ENCODE results near the gene C2CD2. TPM values are rescaled to one million over a fixed set of nuclear protein-coding genes. Genes with fewer than 3 reads are reported as not detected.

Gene C2CD2
- total RNA-seq, 2 donors from 2014 or later, result 59.5 to 77.3 TPM

- DNase-seq (ENCODE audit: low spot score) (no peak), ATAC-seq (ENCODE audit: insufficient number of reproducible peaks, low FRiP score, low read depth) (no peak)
Observed at GRCh38 chr21:41933313-41934079, 20.3 kb downstream of the C2CD2 start.

GRCh38 chr21:41932576-41933312 is 21.1 kb downstream of the C2CD2 start:
- TF ChIP-seq, protein P1, sequence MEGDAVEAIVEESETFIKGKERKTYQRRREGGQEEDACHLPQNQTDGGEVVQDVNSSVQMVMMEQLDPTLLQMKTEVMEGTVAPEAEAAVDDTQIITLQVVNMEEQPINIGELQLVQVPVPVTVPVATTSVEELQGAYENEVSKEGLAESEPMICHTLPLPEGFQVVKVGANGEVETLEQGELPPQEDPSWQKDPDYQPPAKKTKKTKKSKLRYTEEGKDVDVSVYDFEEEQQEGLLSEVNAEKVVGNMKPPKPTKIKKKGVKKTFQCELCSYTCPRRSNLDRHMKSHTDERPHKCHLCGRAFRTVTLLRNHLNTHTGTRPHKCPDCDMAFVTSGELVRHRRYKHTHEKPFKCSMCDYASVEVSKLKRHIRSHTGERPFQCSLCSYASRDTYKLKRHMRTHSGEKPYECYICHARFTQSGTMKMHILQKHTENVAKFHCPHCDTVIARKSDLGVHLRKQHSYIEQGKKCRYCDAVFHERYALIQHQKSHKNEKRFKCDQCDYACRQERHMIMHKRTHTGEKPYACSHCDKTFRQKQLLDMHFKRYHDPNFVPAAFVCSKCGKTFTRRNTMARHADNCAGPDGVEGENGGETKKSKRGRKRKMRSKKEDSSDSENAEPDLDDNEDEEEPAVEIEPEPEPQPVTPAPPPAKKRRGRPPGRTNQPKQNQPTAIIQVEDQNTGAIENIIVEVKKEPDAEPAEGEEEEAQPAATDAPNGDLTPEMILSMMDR (IDR thresholded peaks at IDR 0.05), result no peak
- H3K9me3 ChIP-seq, result no peaks in the 10 kb centered on the region
- peaks cover 4 to 29% of the 10 kb centered on the region in 2 donors for H3K4me1 ChIP-seq (ENCODE audit: control insufficient read depth in 1 of 2, low read depth in 2 of 2)
- H3K27me3 ChIP-seq (replicated peaks; ENCODE audit: insufficient read depth), result no peaks in the 10 kb centered on the region
- ATAC-seq (ENCODE audit: insufficient number of reproducible peaks, low FRiP score, low read depth), result no peak
- H3K4me3 ChIP-seq, result peak overlapping the region; percentile 65
- DNase-seq (ENCODE audit: low spot score), result no peak
- H3K27ac ChIP-seq, result peak overlapping the region; percentile 64 to 65
- H3K36me3 ChIP-seq, result no peaks in the 10 kb centered on the region

More at GRCh38 chr21:41933313-41934079, 20.3 kb downstream of the C2CD2 start:
- Histone ChIP-seq H3K9me3 (no peaks in the 10 kb centered on the region), H3K4me1 (ENCODE audit: control insufficient read depth in 1 of 2, low read depth in 2 of 2) (peaks cover 4 to 27% of the 10 kb centered on the region in 2 donors), H3K36me3 (no peaks in the 10 kb centered on the region), H3K27me3 (replicated peaks; ENCODE audit: insufficient read depth) (no peaks in the 10 kb centered on the region), H3K27ac (peak overlapping the region; percentile 64 to 65), H3K4me3 (peak overlapping the region; percentile 65)
- TF ChIP-seq, protein P1 (IDR thresholded peaks at IDR 0.05), result peak; percentile 33

- Histone ChIP-seq H3K36me3 (no peaks in the 10 kb centered on the region), H3K4me3 (no peak overlapping the region), H3K9me3 (no peaks in the 10 kb centered on the region), H3K4me1 (ENCODE audit: control insufficient read depth in 1 of 2, low read depth in 2 of 2) (peaks cover 10 to 34% of the 10 kb centered on the region in 2 donors), H3K27me3 (replicated peaks; ENCODE audit: insufficient read depth) (no peaks in the 10 kb centered on the region), H3K27ac (peak overlapping the region in 1 of 2 donors; percentile 65)
- no peak for ATAC-seq (ENCODE audit: insufficient number of reproducible peaks, low FRiP score, low read depth)
- DNase-seq (ENCODE audit: low spot score), result no peak
- TF ChIP-seq, protein P1 (IDR thresholded peaks at IDR 0.05), result no peak
Observed at GRCh38 chr21:41932191-41932575, 21.6 kb downstream of the C2CD2 start.

DNA sequence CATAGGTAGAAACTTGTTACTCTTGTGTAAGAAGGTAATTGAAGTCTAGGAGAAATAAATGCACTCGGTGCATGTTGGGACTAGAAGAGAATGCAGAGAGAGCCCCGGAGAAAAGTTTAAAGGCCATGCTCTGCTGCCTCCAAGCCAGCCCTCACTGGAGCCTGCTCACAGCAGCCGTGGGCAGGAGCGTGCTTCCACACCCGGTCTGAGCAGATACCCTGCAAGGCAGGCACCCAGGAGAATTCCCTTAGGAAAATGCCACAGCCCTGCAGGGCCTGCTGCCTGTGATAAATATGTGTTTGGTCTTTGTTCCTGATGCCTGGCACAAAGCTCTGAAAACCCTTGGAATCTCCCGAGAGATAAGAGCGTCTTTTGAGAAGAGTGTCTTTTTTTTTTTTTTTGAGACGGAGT is 22.8 kb downstream of the C2CD2 start:
- ATAC-seq (ENCODE audit: insufficient number of reproducible peaks, low FRiP score, low read depth), result no peak
- no peaks in the 10 kb centered on the region for H3K36me3 ChIP-seq
- H3K9me3 ChIP-seq, result no peaks in the 10 kb centered on the region
- no peak for DNase-seq (ENCODE audit: low spot score)
- TF ChIP-seq, protein P1 (IDR thresholded peaks at IDR 0.05), result no peak
- no peak overlapping the region for H3K4me3 ChIP-seq
- no peak overlapping the region for H3K27ac ChIP-seq
- peaks cover 18 to 46% of the 10 kb centered on the region in 2 donors for H3K4me1 ChIP-seq (ENCODE audit: control insufficient read depth in 1 of 2, low read depth in 2 of 2)
- H3K27me3 ChIP-seq (replicated peaks; ENCODE audit: insufficient read depth), result no peaks in the 10 kb centered on the region

DNA sequence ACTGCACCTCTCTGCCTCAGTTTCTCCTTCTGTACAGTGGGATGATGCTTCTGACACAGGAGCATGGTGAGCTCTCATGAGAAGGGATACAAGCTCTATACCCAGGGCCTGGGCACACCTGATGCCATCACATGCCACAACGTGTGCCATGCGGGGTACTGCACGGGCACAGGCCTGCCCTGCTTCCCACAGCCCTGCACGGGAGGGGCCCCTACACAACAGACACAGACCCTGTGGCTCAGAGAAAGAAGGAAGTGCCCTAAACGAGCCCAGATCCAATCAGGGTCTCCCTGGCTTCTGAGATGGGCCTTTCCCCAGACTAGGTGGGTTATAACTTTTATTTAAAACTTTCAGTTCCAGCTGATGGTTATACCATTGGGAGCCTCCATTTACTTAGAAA is 24.6 kb downstream of the C2CD2 start:
- TF ChIP-seq, protein P1 (IDR thresholded peaks at IDR 0.05), result no peak
- H3K36me3 ChIP-seq, result no peaks in the 10 kb centered on the region
- no peak overlapping the region for H3K27ac ChIP-seq
- ATAC-seq (ENCODE audit: insufficient number of reproducible peaks, low FRiP score, low read depth), result no peak
- H3K4me1 ChIP-seq (ENCODE audit: control insufficient read depth in 1 of 2, low read depth in 2 of 2), result peaks cover 36 to 59% of the 10 kb centered on the region in 2 donors
- no peaks in the 10 kb centered on the region for H3K27me3 ChIP-seq (replicated peaks; ENCODE audit: insufficient read depth)
- DNase-seq (ENCODE audit: low spot score), result no peak
- H3K4me3 ChIP-seq, result no peak overlapping the region
- no peaks in the 10 kb centered on the region for H3K9me3 ChIP-seq
